Progenitor cell of endocrine pancreas (in vitro differentiated cells): ENCODE data around the gene ACTL6B. TPM values are rescaled to one million over a fixed set of nuclear protein-coding genes. Genes with fewer than 3 reads are reported as not detected.

Experiments
- DNase-seq: peaks from one replicate; pipeline ENCODE4 v3.0.0; 2021; ENCODE audit warnings: low spot score; ENCODE audit not compliant: unreplicated experiment
- H3K27ac Mint-ChIP-seq: 2 replicates; pipeline ENCODE4 v1.8.0; 2021; ENCODE audit warnings: mild to moderate bottlenecking, moderate library complexity, mixed read lengths
- H3K27me3 Mint-ChIP-seq: 2 replicates; pipeline ENCODE4 v1.8.0; 2021; ENCODE audit warnings: mixed read lengths
- H3K36me3 Mint-ChIP-seq: 2 replicates; pipeline ENCODE4 v1.8.0; 2022; ENCODE audit warnings: mixed read lengths; ENCODE audit not compliant: insufficient read depth
- H3K4me1 Mint-ChIP-seq: 2 replicates; pipeline ENCODE4 v1.8.0; 2021; ENCODE audit warnings: low read depth, mixed read lengths
- H3K4me3 Mint-ChIP-seq: 2 replicates; pipeline ENCODE4 v1.8.0; 2021; ENCODE audit warnings: low read depth, mild to moderate bottlenecking, moderate library complexity, mixed read lengths
- H3K9me3 Mint-ChIP-seq: 2 replicates; pipeline ENCODE4 v1.8.0; 2021; ENCODE audit warnings: low read depth, mixed read lengths
- total RNA-seq: library from RNA; stranded (reverse); gene quantifications from 2 replicates; pipeline ENCODE4 v1.2.1, GENCODE V29; 2021
- TF ChIP-seq, protein P1 (sequence below): fragments of 200-600 bp; sonication (generic); IDR thresholded peaks from one replicate; pipeline ENCODE4 v1.5.0; 2021; ENCODE audit warnings: antibody characterized with exemption, mild to moderate bottlenecking; ENCODE audit not compliant: unreplicated experiment

Gene ACTL6B
- total RNA-seq, 1 donor from 2014 or later: 4.2 TPM

- Mint-ChIP-seq H3K27ac (peak within 1 kb of the TSS; percentile 91), H3K4me3 (peak within 1 kb of the TSS; percentile 90), H3K27me3 (peaks cover 11% of the 10 kb centered on the region), H3K9me3 (no peaks in the 10 kb centered on the region), H3K4me1 (peaks cover 16% of the 10 kb centered on the region), H3K36me3 (no peaks in the 10 kb centered on the region)
- TF ChIP-seq, protein P1, sequence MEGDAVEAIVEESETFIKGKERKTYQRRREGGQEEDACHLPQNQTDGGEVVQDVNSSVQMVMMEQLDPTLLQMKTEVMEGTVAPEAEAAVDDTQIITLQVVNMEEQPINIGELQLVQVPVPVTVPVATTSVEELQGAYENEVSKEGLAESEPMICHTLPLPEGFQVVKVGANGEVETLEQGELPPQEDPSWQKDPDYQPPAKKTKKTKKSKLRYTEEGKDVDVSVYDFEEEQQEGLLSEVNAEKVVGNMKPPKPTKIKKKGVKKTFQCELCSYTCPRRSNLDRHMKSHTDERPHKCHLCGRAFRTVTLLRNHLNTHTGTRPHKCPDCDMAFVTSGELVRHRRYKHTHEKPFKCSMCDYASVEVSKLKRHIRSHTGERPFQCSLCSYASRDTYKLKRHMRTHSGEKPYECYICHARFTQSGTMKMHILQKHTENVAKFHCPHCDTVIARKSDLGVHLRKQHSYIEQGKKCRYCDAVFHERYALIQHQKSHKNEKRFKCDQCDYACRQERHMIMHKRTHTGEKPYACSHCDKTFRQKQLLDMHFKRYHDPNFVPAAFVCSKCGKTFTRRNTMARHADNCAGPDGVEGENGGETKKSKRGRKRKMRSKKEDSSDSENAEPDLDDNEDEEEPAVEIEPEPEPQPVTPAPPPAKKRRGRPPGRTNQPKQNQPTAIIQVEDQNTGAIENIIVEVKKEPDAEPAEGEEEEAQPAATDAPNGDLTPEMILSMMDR: no peak
- DNase-seq: no peak
Observed at GRCh38 chr7:100694098-100694745, 38.0 kb upstream of the ACTL6B start, which contains the start of gene GIGYF1. GIGYF1 (minus strand) TSS chr7:100694250; CDS start chr7:100688238, 6,012 bp downstream.

DNA sequence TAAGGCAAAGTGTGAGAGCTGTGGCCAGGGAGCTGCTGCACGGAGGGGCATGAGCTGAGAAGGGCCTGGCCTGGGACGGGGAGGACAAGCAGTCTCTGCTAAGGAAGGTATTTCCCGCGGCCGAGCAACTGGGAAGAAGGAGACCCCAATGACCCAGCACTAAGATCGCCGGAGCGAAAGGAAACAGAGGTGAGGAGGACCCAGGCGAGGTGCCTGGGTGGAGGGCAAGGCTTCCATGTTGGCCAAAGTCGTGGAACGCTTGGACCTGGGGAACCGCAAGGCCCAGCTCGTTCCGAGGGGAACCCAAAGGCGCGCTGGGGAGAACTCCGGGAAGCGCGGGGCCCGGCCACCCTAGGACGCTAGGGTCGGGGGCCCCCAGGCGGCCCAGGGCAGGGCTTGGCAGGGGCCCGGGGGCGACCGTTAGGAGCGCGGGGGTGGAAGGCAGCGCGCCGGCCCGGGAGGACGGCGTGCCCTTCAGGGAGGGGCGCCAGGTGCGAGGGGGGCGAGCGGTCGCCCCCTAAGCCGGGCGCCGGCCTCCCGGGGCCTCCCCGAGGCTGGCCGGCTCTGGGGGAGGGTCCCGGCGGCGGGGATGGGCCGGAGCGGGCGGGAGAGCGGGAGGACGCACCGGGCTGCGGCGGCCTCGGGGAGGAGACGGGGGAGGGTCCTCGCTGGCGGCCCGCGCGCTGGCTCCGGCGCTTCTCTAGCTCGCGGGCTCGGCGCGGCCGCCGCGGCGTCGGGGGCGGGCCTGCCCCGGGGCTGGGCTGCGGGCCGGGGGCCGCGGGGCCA lies 37.3 kb upstream of the ACTL6B start:
- Mint-ChIP-seq H3K27me3 (peaks cover 8% of the 10 kb centered on the region), H3K9me3 (no peaks in the 10 kb centered on the region), H3K36me3 (peaks cover 2% of the 10 kb centered on the region), H3K4me3 (peak overlapping the region; percentile 90), H3K4me1 (peaks cover 16% of the 10 kb centered on the region), H3K27ac (peak overlapping the region; percentile 88)
- DNase-seq: no peak
- TF ChIP-seq, protein P1: no peak

DNA sequence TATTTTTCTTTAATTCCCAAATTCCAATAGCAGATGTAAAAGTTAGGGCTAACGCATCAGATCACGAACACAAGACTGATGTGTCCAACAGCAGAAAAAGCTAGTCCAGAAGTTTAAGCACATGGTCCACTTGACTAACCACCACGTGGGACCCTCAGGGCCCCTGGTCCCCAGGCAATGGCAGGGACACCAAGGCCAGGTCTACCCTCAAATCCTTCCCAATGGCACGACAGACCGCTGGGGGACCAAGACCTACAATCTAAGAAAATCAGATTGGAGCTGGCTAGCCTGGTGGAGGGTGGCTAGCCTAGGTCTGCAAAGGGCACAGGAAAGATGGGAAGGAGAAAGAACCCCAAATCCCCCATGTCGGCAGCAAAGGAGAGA lies 36.3 kb upstream of the ACTL6B start:
- peak overlapping the region; percentile 3 for H3K27ac Mint-ChIP-seq
- H3K4me1 Mint-ChIP-seq: peaks cover 16% of the 10 kb centered on the region
- H3K9me3 Mint-ChIP-seq: no peaks in the 10 kb centered on the region
- H3K27me3 Mint-ChIP-seq: peaks cover 8% of the 10 kb centered on the region
- TF ChIP-seq, protein P1: no peak
- DNase-seq: no peak
- peak overlapping the region; percentile 90 for H3K4me3 Mint-ChIP-seq
- H3K36me3 Mint-ChIP-seq: peaks cover 2% of the 10 kb centered on the region

DNA sequence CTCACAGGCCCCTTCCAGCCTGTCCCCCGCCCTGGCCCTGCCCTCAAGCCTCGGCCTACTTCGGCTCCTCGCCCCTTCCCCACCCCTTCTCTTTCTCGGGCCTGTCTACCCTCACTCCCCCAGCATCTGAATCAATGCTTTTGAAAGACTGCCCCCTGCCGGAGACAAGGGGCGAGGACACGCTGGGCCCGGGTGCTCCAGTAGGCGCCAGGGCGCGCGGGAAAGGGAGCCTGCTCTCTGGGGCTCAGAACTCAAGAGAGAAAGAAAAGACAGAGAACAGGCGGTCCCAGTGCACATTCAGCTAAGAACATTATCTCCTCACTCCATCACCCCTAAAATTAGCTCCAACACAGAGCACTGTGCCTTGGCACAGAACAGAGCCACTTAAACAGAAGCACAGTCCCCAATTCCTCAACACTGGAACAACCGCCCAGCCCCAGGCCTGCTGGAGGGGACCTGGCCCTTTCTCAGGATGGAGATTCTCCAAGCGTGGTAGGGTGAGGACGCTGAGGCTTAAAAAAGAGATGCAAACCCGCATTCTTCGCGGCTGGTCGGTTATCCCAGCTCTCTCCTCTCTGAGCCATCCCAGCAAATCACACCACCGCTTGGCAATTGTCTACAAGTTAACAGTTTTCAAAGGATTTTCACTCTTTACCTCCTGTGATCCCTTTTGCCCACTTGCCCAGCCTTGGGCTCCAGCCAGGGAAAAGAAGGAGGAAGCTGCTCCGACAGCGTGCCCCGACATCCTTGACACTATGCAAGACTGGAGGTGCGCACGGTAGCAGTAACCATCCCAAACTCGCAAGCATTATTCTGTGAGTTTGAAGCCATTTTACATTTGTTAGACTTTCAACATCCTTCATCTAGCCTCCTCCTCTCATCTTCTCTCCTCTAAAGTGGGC lies 35.7 kb upstream of the ACTL6B start:
- peaks cover 16% of the 10 kb centered on the region for H3K4me1 Mint-ChIP-seq
- TF ChIP-seq, protein P1: peak; percentile 92
- peak overlapping the region; percentile 78 for H3K27ac Mint-ChIP-seq
- H3K4me3 Mint-ChIP-seq: peak overlapping the region; percentile 90
- DNase-seq: peak; percentile 79
- H3K36me3 Mint-ChIP-seq: peaks cover 2% of the 10 kb centered on the region
- peaks cover 5% of the 10 kb centered on the region for H3K27me3 Mint-ChIP-seq
- no peaks in the 10 kb centered on the region for H3K9me3 Mint-ChIP-seq
